Measurements from ENCODE around the gene AGTPBP1.

DNA sequence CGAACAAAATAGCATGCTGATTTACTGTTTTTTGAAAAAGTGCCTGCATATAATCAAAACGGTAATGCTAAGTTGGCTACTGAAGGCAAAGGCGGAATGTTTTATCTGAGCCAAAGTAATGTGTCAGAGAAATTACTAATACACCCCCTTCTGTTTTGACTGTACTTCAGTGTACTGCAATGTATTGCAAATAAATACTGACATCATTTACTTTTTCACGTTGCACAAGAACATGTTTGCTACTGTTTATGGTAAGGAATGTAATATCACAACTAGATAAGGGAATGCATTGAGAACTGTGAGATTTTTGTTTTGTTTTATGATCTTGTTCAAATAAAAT is 813 bp upstream of the AGTPBP1 start:
- TF ChIP-seq POLR2A (IDR thresholded peaks at IDR 0.05; ENCODE audit: control extremely low read depth in 1 of 2, low read depth in 2 of 2, low read length in 2 of 2) (no peak), RFX5 (IDR thresholded peaks at IDR 0.05; ENCODE audit: borderline replicate concordance, low read depth, low read length) (no peak), EP300 (IDR thresholded peaks at IDR 0.05; ENCODE audit: borderline replicate concordance in 1 of 2, low read depth in 2 of 2, low read length in 2 of 2) (no peak), POLR2AphosphoS5 (IDR thresholded peaks at IDR 0.05; ENCODE audit: low read depth, low read length) (no peak), TAF7 (optimal IDR thresholded peaks at IDR 0.05; ENCODE audit: borderline replicate concordance, low read depth, low read length) (no peak), EZH2 (IDR thresholded peaks at IDR 0.05; ENCODE audit: low read depth, low read length, severe bottlenecking) (no peak), CEBPB (IDR thresholded peaks at IDR 0.05; ENCODE audit: low read depth, low read length) (no peak), JUN (IDR thresholded peaks at IDR 0.05; ENCODE audit: low read depth, low read length) (no peak), TAF1 (IDR thresholded peaks at IDR 0.05; ENCODE audit: low read depth, low read length) (no peak), PHF8 (conservative IDR thresholded peaks at IDR 0.05; ENCODE audit: low read depth, low read length) (no peak), SUZ12 (IDR thresholded peaks at IDR 0.05; ENCODE audit: low read length) (no peak)
- TF ChIP-seq, protein P1, sequence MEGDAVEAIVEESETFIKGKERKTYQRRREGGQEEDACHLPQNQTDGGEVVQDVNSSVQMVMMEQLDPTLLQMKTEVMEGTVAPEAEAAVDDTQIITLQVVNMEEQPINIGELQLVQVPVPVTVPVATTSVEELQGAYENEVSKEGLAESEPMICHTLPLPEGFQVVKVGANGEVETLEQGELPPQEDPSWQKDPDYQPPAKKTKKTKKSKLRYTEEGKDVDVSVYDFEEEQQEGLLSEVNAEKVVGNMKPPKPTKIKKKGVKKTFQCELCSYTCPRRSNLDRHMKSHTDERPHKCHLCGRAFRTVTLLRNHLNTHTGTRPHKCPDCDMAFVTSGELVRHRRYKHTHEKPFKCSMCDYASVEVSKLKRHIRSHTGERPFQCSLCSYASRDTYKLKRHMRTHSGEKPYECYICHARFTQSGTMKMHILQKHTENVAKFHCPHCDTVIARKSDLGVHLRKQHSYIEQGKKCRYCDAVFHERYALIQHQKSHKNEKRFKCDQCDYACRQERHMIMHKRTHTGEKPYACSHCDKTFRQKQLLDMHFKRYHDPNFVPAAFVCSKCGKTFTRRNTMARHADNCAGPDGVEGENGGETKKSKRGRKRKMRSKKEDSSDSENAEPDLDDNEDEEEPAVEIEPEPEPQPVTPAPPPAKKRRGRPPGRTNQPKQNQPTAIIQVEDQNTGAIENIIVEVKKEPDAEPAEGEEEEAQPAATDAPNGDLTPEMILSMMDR (IDR thresholded peaks at IDR 0.05; ENCODE audit: control extremely low read depth in 1 of 3, insufficient read depth in 1 of 3, low read depth in 1 of 3, low read length in 3 of 3) = no peak

Measured in H1 (cell line).